Measurements from ENCODE around the gene KSR2. TPM values are rescaled to one million over a fixed set of nuclear protein-coding genes. Genes with fewer than 3 reads are reported as not detected.

Gene KSR2
- total RNA-seq, 2 donors from 2014 or later: 0.07 to 0.08 TPM

GRCh38 chr12:117692512-117692911, 276.3 kb downstream of the KSR2 start:
- DNase-seq (ENCODE audit: low spot score): no peak
- TF ChIP-seq, protein P1, sequence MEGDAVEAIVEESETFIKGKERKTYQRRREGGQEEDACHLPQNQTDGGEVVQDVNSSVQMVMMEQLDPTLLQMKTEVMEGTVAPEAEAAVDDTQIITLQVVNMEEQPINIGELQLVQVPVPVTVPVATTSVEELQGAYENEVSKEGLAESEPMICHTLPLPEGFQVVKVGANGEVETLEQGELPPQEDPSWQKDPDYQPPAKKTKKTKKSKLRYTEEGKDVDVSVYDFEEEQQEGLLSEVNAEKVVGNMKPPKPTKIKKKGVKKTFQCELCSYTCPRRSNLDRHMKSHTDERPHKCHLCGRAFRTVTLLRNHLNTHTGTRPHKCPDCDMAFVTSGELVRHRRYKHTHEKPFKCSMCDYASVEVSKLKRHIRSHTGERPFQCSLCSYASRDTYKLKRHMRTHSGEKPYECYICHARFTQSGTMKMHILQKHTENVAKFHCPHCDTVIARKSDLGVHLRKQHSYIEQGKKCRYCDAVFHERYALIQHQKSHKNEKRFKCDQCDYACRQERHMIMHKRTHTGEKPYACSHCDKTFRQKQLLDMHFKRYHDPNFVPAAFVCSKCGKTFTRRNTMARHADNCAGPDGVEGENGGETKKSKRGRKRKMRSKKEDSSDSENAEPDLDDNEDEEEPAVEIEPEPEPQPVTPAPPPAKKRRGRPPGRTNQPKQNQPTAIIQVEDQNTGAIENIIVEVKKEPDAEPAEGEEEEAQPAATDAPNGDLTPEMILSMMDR (IDR thresholded peaks at IDR 0.05): no peak
- Histone ChIP-seq H3K27me3 (no peaks in the 10 kb centered on the region), H3K9me3 (peaks cover 0 to 5% of the 10 kb centered on the region in 2 donors), H3K27ac (no peak overlapping the region), H3K4me3 (no peak overlapping the region), H3K4me1 (no peaks in the 10 kb centered on the region), H3K36me3 (no peaks in the 10 kb centered on the region)

DNA sequence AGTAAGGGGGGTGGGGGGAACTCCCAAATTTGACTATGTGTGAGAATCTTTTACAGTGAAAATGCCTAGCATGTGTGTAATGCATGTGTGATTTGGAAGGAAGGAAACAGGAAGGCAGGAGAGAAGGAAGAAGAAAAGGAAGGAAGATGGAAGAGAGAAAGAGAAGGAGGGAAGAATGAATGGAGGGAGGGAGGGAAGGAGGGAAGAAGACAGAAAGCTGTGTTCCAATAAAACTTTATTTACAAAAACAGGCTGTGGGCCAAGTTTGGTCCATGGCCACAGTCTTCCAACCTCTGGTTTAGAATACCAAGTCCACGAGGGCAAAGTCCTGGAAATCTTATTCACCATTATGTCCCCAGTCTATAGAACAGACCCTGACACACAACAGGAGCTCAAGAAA, 278.9 kb downstream of the KSR2 start:
- Histone ChIP-seq H3K27ac (no peak overlapping the region), H3K36me3 (no peaks in the 10 kb centered on the region), H3K27me3 (no peaks in the 10 kb centered on the region), H3K9me3 (peaks cover 0 to 5% of the 10 kb centered on the region in 2 donors), H3K4me1 (no peaks in the 10 kb centered on the region), H3K4me3 (no peak overlapping the region)
- TF ChIP-seq, protein P1 (IDR thresholded peaks at IDR 0.05): no peak
- no peak for DNase-seq (ENCODE audit: low spot score)

DNA sequence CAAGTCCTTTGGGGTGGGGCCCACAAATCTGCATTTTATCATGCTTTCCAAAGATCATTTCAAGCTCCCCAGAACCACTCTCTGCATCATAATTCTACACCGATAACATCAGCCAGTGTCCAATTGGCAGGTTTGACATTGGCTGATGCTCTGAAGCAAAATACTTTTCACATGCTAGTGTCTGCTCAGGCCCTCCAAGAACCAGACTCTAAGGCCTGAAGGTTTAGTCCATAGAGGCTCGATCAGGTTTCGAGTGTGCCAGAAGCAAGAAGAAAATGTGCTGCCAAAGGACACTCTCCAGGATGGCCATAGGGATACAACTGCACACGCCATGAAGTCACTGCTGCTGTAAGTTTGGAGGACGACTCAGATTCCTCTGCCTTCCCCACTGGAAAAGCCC, 280.3 kb downstream of the KSR2 start:
- TF ChIP-seq, protein P1 (IDR thresholded peaks at IDR 0.05): no peak
- no peak overlapping the region for H3K27ac ChIP-seq
- H3K4me1 ChIP-seq: no peaks in the 10 kb centered on the region
- H3K27me3 ChIP-seq: no peaks in the 10 kb centered on the region
- H3K36me3 ChIP-seq: no peaks in the 10 kb centered on the region
- no peak for DNase-seq (ENCODE audit: low spot score)
- no peak overlapping the region for H3K4me3 ChIP-seq
- H3K9me3 ChIP-seq: peaks cover 0 to 5% of the 10 kb centered on the region in 2 donors

DNA sequence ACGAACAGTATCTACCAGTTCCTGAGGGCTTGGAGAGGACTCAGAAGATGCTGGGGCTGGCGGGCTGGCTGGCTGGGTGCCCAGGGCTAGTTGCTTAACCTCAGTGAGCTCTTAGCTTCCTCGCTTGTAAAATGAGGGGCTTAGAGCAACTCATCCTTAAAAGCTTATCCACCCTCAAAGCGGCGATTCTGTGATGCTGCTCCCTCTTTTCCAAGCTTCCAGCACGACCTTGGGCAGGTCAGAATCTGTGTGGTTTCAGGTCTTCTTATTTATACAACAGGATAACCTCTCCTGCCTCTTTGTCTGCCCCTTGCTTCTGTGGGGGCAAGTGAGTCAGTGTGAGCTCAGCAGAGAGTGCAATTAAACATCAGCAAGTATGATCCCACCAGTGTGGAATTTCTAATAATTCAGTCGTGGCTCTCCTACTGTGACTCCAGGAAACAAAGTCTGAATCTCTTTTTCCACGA, 281.8 kb downstream of the KSR2 start:
- DNase-seq (ENCODE audit: low spot score): no peak
- TF ChIP-seq, protein P1 (IDR thresholded peaks at IDR 0.05): no peak
- Histone ChIP-seq H3K36me3 (no peaks in the 10 kb centered on the region), H3K9me3 (no peaks in the 10 kb centered on the region), H3K27ac (no peak overlapping the region), H3K4me1 (no peaks in the 10 kb centered on the region), H3K27me3 (no peaks in the 10 kb centered on the region), H3K4me3 (no peak overlapping the region)

GRCh38 chr12:117686210-117686609, 282.6 kb downstream of the KSR2 start:
- TF ChIP-seq, protein P1 (IDR thresholded peaks at IDR 0.05): no peak
- Histone ChIP-seq H3K27ac (no peak overlapping the region), H3K27me3 (no peaks in the 10 kb centered on the region), H3K36me3 (no peaks in the 10 kb centered on the region), H3K4me3 (no peak overlapping the region), H3K4me1 (no peaks in the 10 kb centered on the region), H3K9me3 (no peaks in the 10 kb centered on the region)
- DNase-seq (ENCODE audit: low spot score): no peak

Measured in right atrium auricular region (tissue), 2 donors.